GM12878 (cell line): Measurements from ENCODE around the gene NCAN. TPM values are rescaled to one million over a fixed set of nuclear protein-coding genes. Genes with fewer than 3 reads are reported as not detected.

Experiments used
- ATAC-seq: fragments of 200-7000 bp; cut with Tn5 transposase; 3 replicates; pipeline ENCODE4 v1.9.1; 2020; ENCODE audit warnings: mild to moderate bottlenecking, moderate library complexity
- BruUV-seq: library from RNA; stranded (reverse); fragments of 400-500 nt; replicated peaks from 2 replicates; lab custom pipeline; 2021; lab: Mats Ljungman, UMichigan
- CTCF ChIA-PET: fragments of 300-600 bp; sonication (Branson Sonifier 250); formaldehyde crosslinking; extraction: SDS; loops from one replicate; lab custom pipeline; 2021; ENCODE audit warnings: inconsistent platforms; lab: Yijun Ruan, JAX
- POLR2A ChIA-PET: fragments of 350-600 bp; formaldehyde crosslinking; extraction: SDS; loops from one replicate; lab custom pipeline; 2021; ENCODE audit warnings: inconsistent platforms; lab: Charles Lee
- RAD21 ChIA-PET: fragments of 300-600 bp; sonication (Branson Sonifier 250); formaldehyde crosslinking; loops from one replicate; lab custom pipeline; 2023; ENCODE audit warnings: antibody characterized with exemption; ENCODE audit not compliant: unreplicated experiment; lab: Charles Lee
- SMC1A ChIA-PET: fragments of 300-600 bp; sonication (Branson Sonifier 250); formaldehyde crosslinking; loops from one replicate; lab custom pipeline; 2023; ENCODE audit not compliant: unreplicated experiment, uncharacterized antibody; lab: Charles Lee
- DNase-seq: peaks from one replicate; pipeline ENCODE4 v3.0.0-alpha.2; 2011; ENCODE audit warnings: low read depth, low spot score
- FAIRE-seq: peaks from 3 replicates; lab custom pipeline; 2011; peaks lifted over from hg19 to GRCh38; lab: Jason Lieb, UNC
- H2AFZ ChIP-seq: 2 replicates; pipeline ENCODE4 v1.6.0; 2011; ENCODE audit warnings: low read depth, low read length, control low read depth; ENCODE audit not compliant: control insufficient read depth
- H3K27ac ChIP-seq: 2 replicates; pipeline ENCODE4 v1.5.1; 2011; ENCODE audit warnings: control low read depth; ENCODE audit not compliant: control insufficient read depth, insufficient read depth
- H3K27me3 ChIP-seq, 2 experiments: replicated peaks in 1 of 2; 2 replicates each; pipeline versions ENCODE4 v1.6.0 to v1.6.1; 2011; ENCODE audit warnings: low read length in 1 of 2; ENCODE audit not compliant: control insufficient read depth in 2 of 2, insufficient read depth in 2 of 2
- H3K36me3 ChIP-seq, 2 experiments: 2 replicates each; pipeline ENCODE4 v1.5.1; 2011; ENCODE audit warnings: low read length in 1 of 2; ENCODE audit not compliant: control insufficient read depth in 2 of 2, insufficient read depth in 2 of 2
- H3K4me1 ChIP-seq: 2 replicates; pipeline ENCODE4 v1.6.1; 2011; ENCODE audit warnings: mild to moderate bottlenecking, low read length, moderate library complexity, mixed read lengths; ENCODE audit not compliant: control insufficient read depth, insufficient read depth
- H3K4me2 ChIP-seq: 2 replicates; pipeline ENCODE4 v1.6.0; 2011; ENCODE audit warnings: control low read depth; ENCODE audit not compliant: control insufficient read depth, insufficient read depth
- H3K4me3 ChIP-seq: fragments of 200-600 bp; sonication (generic); 2 replicates; pipeline ENCODE4 v1.5.1; 2016
- H3K79me2 ChIP-seq: 2 replicates; pipeline ENCODE4 v1.6.0; 2011; ENCODE audit warnings: low read length; ENCODE audit not compliant: control insufficient read depth, insufficient read depth
- H3K9ac ChIP-seq: 2 replicates; pipeline ENCODE4 v1.8.0; 2011; ENCODE audit warnings: low read length, control low read depth, mixed read lengths; ENCODE audit not compliant: control insufficient read depth, insufficient read depth
- H3K9me3 ChIP-seq: replicated peaks from 3 replicates; pipeline ENCODE4 v1.5.1; 2011; ENCODE audit warnings: mild to moderate bottlenecking, low read length; ENCODE audit not compliant: control insufficient read depth, insufficient read depth
- H4K20me1 ChIP-seq: 2 replicates; pipeline ENCODE4 v1.6.0; 2011; ENCODE audit not compliant: control insufficient read depth, insufficient read depth
- ATF3 ChIP-seq: IDR thresholded peaks from 2 replicates; pipeline ENCODE4 v1.6.1; 2011; ENCODE audit warnings: low read depth, mild to moderate bottlenecking, low read length, moderate library complexity, borderline replicate concordance; ENCODE audit errors: extremely low read depth
- BCL3 ChIP-seq: IDR thresholded peaks from 2 replicates; pipeline ENCODE4 v1.6.1; 2011; ENCODE audit warnings: borderline replicate concordance, low read depth, mild to moderate bottlenecking, moderate library complexity, low read length; ENCODE audit not compliant: insufficient read depth, poor library complexity, severe bottlenecking
- EED ChIP-seq: sonication (generic); IDR thresholded peaks from 2 replicates; pipeline ENCODE4 v1.6.1; 2016; ENCODE audit warnings: antibody characterized with exemption, low read depth
- FOXK2 ChIP-seq: fragments of 450-650 bp; IDR thresholded peaks from 2 replicates; pipeline ENCODE4 v1.6.1; 2017; ENCODE audit warnings: mild to moderate bottlenecking, moderate library complexity
- IKZF1 ChIP-seq: fragments of 450-650 bp; conservative IDR thresholded peaks from 2 replicates; pipeline ENCODE4 v1.6.1; 2017; ENCODE audit warnings: antibody characterized with exemption, mild to moderate bottlenecking
- RFX5 ChIP-seq: IDR thresholded peaks from 2 replicates; pipeline ENCODE4 v1.6.1; 2011; ENCODE audit warnings: low read depth, low read length, improper control_type of control experiment
- ZBTB33 ChIP-seq: fragments of 450-650 bp; IDR thresholded peaks from 2 replicates; pipeline ENCODE4 v1.6.1; 2017; ENCODE audit warnings: mild to moderate bottlenecking
- ZNF622 ChIP-seq: fragments of 450-650 bp; IDR thresholded peaks from 2 replicates; pipeline ENCODE4 v1.6.1; 2017; ENCODE audit warnings: mild to moderate bottlenecking, inconsistent platforms
- ZSCAN29 ChIP-seq: fragments of 450-650 bp; IDR thresholded peaks from 2 replicates; pipeline ENCODE4 v1.6.1; 2017; ENCODE audit warnings: mild to moderate bottlenecking, moderate library complexity
- WGBS: methylation state at CpG from one replicate; pipeline ENCODE4 v1.1.6; 2016; ENCODE audit warnings: low lambda C conversion rate; ENCODE audit not compliant: insufficient replicate concordance, insufficient coverage; ENCODE audit errors: missing lambda C conversion rate; 5-methylcytosine and 5-hydroxymethylcytosine counted together
- in situ Hi-C: fragments of 300-500 bp; cut with MboI; formaldehyde crosslinking; loops from 9 replicates; pipeline ENCODE4 v1.14.3; 2018; ENCODE audit warnings: mixed read lengths
- intact Hi-C: fragments of 100-400 bp; cut with micrococcal nuclease; formaldehyde crosslinking; loops from one replicate; pipeline ENCODE4 v1.14.2; 2022; ENCODE audit not compliant: unreplicated experiment
- polyA plus RNA-seq, 11 experiments: library from polyadenylated mRNA; depleted of rRNA in 4 of 11; unstranded in 6 of 11; stranded (reverse) in 5 of 11; fragments of >200 nt; fragmentation: Nextera tagmentation in 4 of 11; fragmentation: Illumina TruSeq in 1 of 11; extraction: Ambion mirVana in 4 of 11; extraction: Trizol in 1 of 11; gene quantifications; 1 replicate in 1 of 11; 2 replicates in 10 of 11; pipeline versions ENCODE4 v1.2.1 to v1.2.3, GENCODE V29; 2011 to 2016; ENCODE audit warnings: inconsistent platforms in 2 of 11, missing spikeins in 2 of 11, low read depth in 1 of 11
- total RNA-seq, 4 experiments: library from RNA; depleted of rRNA in 3 of 4; stranded (reverse); fragments of >200 nt in 3 of 4; fragmentation: Illumina TruSeq in 1 of 4; extraction: Trizol in 1 of 4; gene quantifications; 2 replicates each; pipeline versions ENCODE4 v1.2.1 to v1.2.3, GENCODE V29; 2013 to 2021

The NCAN gene
- total and polyA plus RNA-seq, 10 of the 15 experiments (the other 5 are each of a cell fraction or from before 2014, with no cell fraction given) = 0.02 to 0.34 (median 0.12) TPM; not detected in 1

GRCh38 chr19:19167612-19168011, 44.1 kb upstream of the NCAN start:
- no peak for FAIRE-seq
- intact Hi-C loops (no loop called here), in situ Hi-C loops (no loop called here)
- WGBS = 44% methylated on average over 3 of the region's 3 CpGs
- Histone ChIP-seq H3K4me1 (peaks cover 24% of the 10 kb centered on the region), H3K4me3 (peak overlapping the region; percentile 9; the same call in 1 of the 2 replicates), H3K27me3 (no peaks in the 10 kb centered on the region), H3K4me2 (peak overlapping the region; percentile 40), H2AFZ (no peak overlapping the region), H3K9ac (no peak overlapping the region), H3K9me3 (no peaks in the 10 kb centered on the region), H4K20me1 (no peaks in the 10 kb centered on the region), H3K27ac (peak overlapping the region; percentile 1), H3K79me2 (peaks cover 10% of the 10 kb centered on the region), H3K36me3 (no peaks in the 10 kb centered on the region; a peak in 1 of 4 replicates)
- ChIA-PET SMC1A (interaction anchor here (0.9 to 4.8 kb wide), 5 partner anchors 11 to 26 kb away, joined by 3 to 83 read pairs (median 3); no protein-coding TSS in a partner anchor), CTCF (interaction anchor here (4.6 to 6.6 kb wide), 3 partner anchors 10 to 21 kb away, joined by 22 to 86 read pairs (median 23); no protein-coding TSS in a partner anchor), RAD21 (interaction anchor here (14.0 kb wide), 1 partner anchor 14 kb away, joined by 394 read pairs; no protein-coding TSS in a partner anchor), POLR2A (interaction anchor here (4.0 kb wide), 1 partner anchor 10 kb away, joined by 74 read pairs; no protein-coding TSS in a partner anchor)
- TSS peak; percentile 55 for BruUV-seq
- ATAC-seq = no peak
- no peak for DNase-seq
- TF ChIP-seq IKZF1 (no peak), BCL3 (no peak), FOXK2 (no peak), ATF3 (no peak), ZNF622 (no peak), ZSCAN29 (no peak), ZBTB33 (no peak), EED (no peak), RFX5 (no peak)
